Putamen (tissue), 1 donor: ENCODE measurements around the gene PMPCB.
"Not testable (repeated sequence)": the region's sequence is repeated elsewhere in the genome, so short reads cannot be mapped to it uniquely, and the experiment has no call there.

Experiments
- DNase-seq: peaks from one replicate; pipeline ENCODE4 v3.0.0-alpha.2; 2016; ENCODE audit warnings: low spot score

Gene PMPCB

GRCh38 chr7:103296901-103297836, at the start of gene PMPCB:
TSS of gene PMPCB (plus strand) at chr7:103297435. CDS start at chr7:103297460, 25 bp downstream.
- peak; percentile 94 for DNase-seq

GRCh38 chr7:103253699-103254506, 43.3 kb upstream of the PMPCB start:
- DNase-seq = not testable (repeated sequence)

- DNase-seq = not testable (repeated sequence)
Observed at GRCh38 chr7:103264054-103264453, 33.2 kb upstream of the PMPCB start.

- DNase-seq = not testable (repeated sequence)
Observed at GRCh38 chr7:103266229-103266628, 31.0 kb upstream of the PMPCB start.

GRCh38 chr7:103273374-103273773, 23.9 kb upstream of the PMPCB start:
- not testable (repeated sequence) for DNase-seq

GRCh38 chr7:103274867-103275266, 22.4 kb upstream of the PMPCB start:
- not testable (repeated sequence) for DNase-seq

- not testable (repeated sequence) for DNase-seq
Observed at GRCh38 chr7:103278195-103278594, 19.0 kb upstream of the PMPCB start.

GRCh38 chr7:103279636-103279962, 17.6 kb upstream of the PMPCB start:
- DNase-seq = peak; percentile 27

GRCh38 chr7:103279963-103280802, 17.1 kb upstream of the PMPCB start:
- DNase-seq = peak; percentile 77

GRCh38 chr7:103280803-103281155, 16.5 kb upstream of the PMPCB start:
- not testable (repeated sequence) for DNase-seq

- not testable (repeated sequence) for DNase-seq
Observed at GRCh38 chr7:103282802-103283427, 14.3 kb upstream of the PMPCB start.

- DNase-seq = no peak
Observed at GRCh38 chr7:103292122-103292521, 5.1 kb upstream of the PMPCB start.

GRCh38 chr7:103293526-103293925, 3.7 kb upstream of the PMPCB start:
- no peak for DNase-seq

GRCh38 chr7:103297837-103298179, 573 bp downstream of the PMPCB start:
- DNase-seq = no peak

- no peak for DNase-seq
Observed at GRCh38 chr7:103299660-103300059, 2.4 kb downstream of the PMPCB start.

- DNase-seq = no peak
Observed at GRCh38 chr7:103301441-103301840, 4.2 kb downstream of the PMPCB start.

- no peak for DNase-seq
Observed at GRCh38 chr7:103307503-103308231, 10.4 kb downstream of the PMPCB start.

GRCh38 chr7:103314852-103315251, 17.6 kb downstream of the PMPCB start:
- DNase-seq = no peak

GRCh38 chr7:103316380-103316941, 19.2 kb downstream of the PMPCB start:
- DNase-seq = no peak

GRCh38 chr7:103317009-103317408, 19.8 kb downstream of the PMPCB start:
- no peak for DNase-seq

GRCh38 chr7:103325744-103326143, 28.5 kb downstream of the PMPCB start:
- no peak for DNase-seq
